LNCAP (cell line): Measurements from ENCODE around the gene KATNB1.

ENCODE experiments used
- CTCF ChIP-seq: fragments of 450-650 bp; IDR thresholded peaks from 2 replicates; pipeline ENCODE4 v1.5.1; 2017; ENCODE audit warnings: mild to moderate bottlenecking

The KATNB1 gene

GRCh38 chr16:57704905-57705852 is 30.4 kb upstream of the KATNB1 start:
- TF ChIP-seq CTCF: no peak

- no peak for TF ChIP-seq CTCF
Observed at GRCh38 chr16:57706717-57707116, 28.9 kb upstream of the KATNB1 start.

GRCh38 chr16:57707331-57707730 is 28.2 kb upstream of the KATNB1 start:
- TF ChIP-seq CTCF: no peak

GRCh38 chr16:57708168-57708567 is 27.4 kb upstream of the KATNB1 start:
- TF ChIP-seq CTCF: no peak

GRCh38 chr16:57709663-57710062 is 25.9 kb upstream of the KATNB1 start:
- no peak for TF ChIP-seq CTCF

GRCh38 chr16:57711346-57711745 is 24.2 kb upstream of the KATNB1 start:
- no peak for TF ChIP-seq CTCF

GRCh38 chr16:57711993-57712392 is 23.6 kb upstream of the KATNB1 start:
- no peak for TF ChIP-seq CTCF

- TF ChIP-seq CTCF: no peak
Observed at GRCh38 chr16:57713596-57713995, 22.0 kb upstream of the KATNB1 start.
